Heart left ventricle (tissue), 16 donors: ENCODE results near the gene RALGPS1. TPM values are rescaled to one million over a fixed set of nuclear protein-coding genes. Genes with fewer than 3 reads are reported as not detected.
A peak's percentile ranks its signal among the peaks of the same experiment; 100 is the strongest.

ENCODE experiments used
- ATAC-seq, 4 donors: fragments of 200-7000 bp; cut with Tn5 transposase; one replicate each; pipeline ENCODE4 v1.9.1; 2020 to 2022; ENCODE audit warnings: moderate library complexity in 4 of 4, mild to moderate bottlenecking in 3 of 4, moderate number of reproducible peaks in 1 of 4
- DNase-seq, 5 donors: peaks; one replicate each; pipeline ENCODE4 v3.0.0-alpha.2; 2020
- H3K27ac ChIP-seq, 12 donors: fragments of 200-600 bp; sonication (generic) in 4 of 12; one replicate each; pipeline versions ENCODE4 v1.5.0 to v1.8.0; 2016 to 2022; ENCODE audit warnings: mild to moderate bottlenecking in 2 of 12
- H3K27me3 ChIP-seq, 9 donors: fragments of 200-600 bp; sonication (generic) in 2 of 9; one replicate each; pipeline versions ENCODE4 v1.5.1 to v1.8.0; 2016 to 2022; ENCODE audit warnings: mild to moderate bottlenecking in 3 of 9
- H3K36me3 ChIP-seq, 9 donors: fragments of 200-600 bp; sonication (generic) in 2 of 9; one replicate each; pipeline versions ENCODE4 v1.5.0 to v1.8.0; 2018 to 2022; ENCODE audit warnings: mild to moderate bottlenecking in 2 of 9
- H3K4me1 ChIP-seq, 12 donors: fragments of 200-600 bp; sonication (generic) in 4 of 12; one replicate each; pipeline versions ENCODE4 v1.5.0 to v1.8.0; 2016 to 2022; ENCODE audit warnings: mild to moderate bottlenecking in 3 of 12
- H3K4me3 ChIP-seq, 12 donors: fragments of 200-600 bp; sonication (generic) in 4 of 12; one replicate each; pipeline versions ENCODE4 v1.5.0 to v1.8.0; 2017 to 2022; ENCODE audit warnings: mild to moderate bottlenecking in 9 of 12, moderate library complexity in 4 of 12
- H3K9me3 ChIP-seq, 12 donors: fragments of 200-600 bp; sonication (generic) in 4 of 12; one replicate each; pipeline versions ENCODE4 v1.5.0 to v1.8.0; 2016 to 2022; ENCODE audit warnings: mild to moderate bottlenecking in 1 of 12
- CTCF ChIP-seq, 12 donors: fragments of 200-600 bp; sonication (generic) in 4 of 12; IDR thresholded peaks; one replicate each; pipeline versions ENCODE4 v1.5.0 to v1.8.0; 2018 to 2022; ENCODE audit warnings: antibody characterized with exemption in 12 of 12, mild to moderate bottlenecking in 5 of 12
- POLR2A ChIP-seq, 2 donors: fragments of 450-650 bp; IDR thresholded peaks; one replicate each; pipeline ENCODE4 v1.6.1; 2017; ENCODE audit warnings: antibody characterized with exemption in 2 of 2, mild to moderate bottlenecking in 2 of 2, moderate library complexity in 2 of 2
- WGBS, 4 donors: extraction: QIAGEN DNeasy Blood & Tissue Kit in 2 of 4; methylation state at CpG; one replicate each; pipeline versions ENCODE4 v1.1.5 to v1.1.7; 2013 to 2018; 5-methylcytosine and 5-hydroxymethylcytosine counted together
- intact Hi-C, 10 donors: fragments of 100-400 bp; cut with DNase I; formaldehyde crosslinking; loops; one replicate each; pipeline versions ENCODE4 v1.11.1 to v1.14.2; 2022
- polyA plus RNA-seq, 2 donors: library from polyadenylated mRNA; stranded (reverse); fragments of 200-250 nt; gene quantifications; one replicate each; pipeline ENCODE4 v1.2.3, GENCODE V29; 2013
- total RNA-seq, 9 donors: library from RNA; depleted of rRNA in 2 of 9; stranded (reverse); fragments of >200 nt in 2 of 9; fragmentation: NEBNext Ultra II Directional in 3 of 9; extraction: Animal tissue kit (Norgen Biotek cat#: 25700) in 3 of 9; gene quantifications; one replicate each; pipeline versions ENCODE4 v1.1.0 to v1.2.4, GENCODE V29; 2016 to 2023
- donor health status: ischemic (EF 13 %, LVEDD 7.1; RV severe dilation, severe dysfunction).
- donor health status: healthy with polysubstance abuse.
- donor health status: DM: no; HTN: yes; CAD: no.
- donor health status: DM: no; HTN: no; CAD: no.
- donor health status: ischemic (EF 25% LVEDD 6.9; RV normal size, moderate dysfunction).
- donor health status: ischemic (EF 25% LVEDD 5.7; RV mildly dilated, moderate dysfunction).
- donor health status: healthy.
- donor health status: DM: yes; HTN: yes; CAD: no.
- donor health status: ischemic (EF 35%, LVEDD 5.7; RV mildly dilated, moderate dysfunction).
- donor health status: nonischemic (EF 11% LVEDD 7.7; RV severe dilation, severe dysfunction).
- donor health status: DM: yes; HTN: yes; CAD: no.
- donor health status: PGD.
- donor health status: ischemic (EF 29% LVEDD 5.4; RV normal size, mild dysfunction).
- donor health status: nonischemic (EF 23%, LVEDD 6.1; RV moderate dilation, normal function).

The RALGPS1 gene
- total and polyA plus RNA-seq, 11 donors = 8.0 to 21.8 (median 14.4) TPM

- no peaks in the 10 kb centered on the region for H3K9me3 ChIP-seq
- intact Hi-C loops = no loop called here
- DNase-seq (no peak), ATAC-seq (peak in 3 of 4 donors; percentile 27 to 66 (median 49))
- H3K27ac ChIP-seq = peak overlapping the region in 11 of 12 donors; percentile 9 to 75 (median 52)
- H3K4me1 ChIP-seq = peaks cover 8 to 96% (median 52%) of the 10 kb centered on the region in 12 donors
- peaks cover 0 to 44% (median 26%) of the 10 kb centered on the region in 9 donors for H3K36me3 ChIP-seq
- H3K27me3 ChIP-seq = no peaks in the 10 kb centered on the region
- TF ChIP-seq CTCF (IDR thresholded peaks at IDR 0.05) (no peak), POLR2A (IDR thresholded peaks at IDR 0.05) (no peak)
- WGBS, 4 donors = 55 to 63% (median 59%) methylated on average over 5 of the region's 5 CpGs
- H3K4me3 ChIP-seq = no peak overlapping the region
Measured at GRCh38 chr9:127109212-127109711, 194.7 kb downstream of the RALGPS1 start.

- DNase-seq (peak in 4 of 5 donors; percentile 62 to 80 (median 79)), ATAC-seq (peak; percentile 35 to 84 (median 66))
- intact Hi-C loops = no loop called here
- Histone ChIP-seq H3K27me3 (no peaks in the 10 kb centered on the region), H3K4me3 (no peak overlapping the region), H3K27ac (peak overlapping the region in 9 of 12 donors; percentile 33 to 75 (median 59)), H3K9me3 (no peaks in the 10 kb centered on the region), H3K4me1 (peaks cover 14 to 89% (median 50%) of the 10 kb centered on the region in 12 donors), H3K36me3 (peaks cover 0 to 20% (median 11%) of the 10 kb centered on the region in 9 donors)
- WGBS, 4 donors = 0 to 44% (median 33%) methylated on average over 3 to 7 of the region's 7 CpGs
- TF ChIP-seq POLR2A (IDR thresholded peaks at IDR 0.05) = no peak
- no peak for TF ChIP-seq CTCF (IDR thresholded peaks at IDR 0.05)
Measured at GRCh38 chr9:127112056-127112455, 197.5 kb downstream of the RALGPS1 start.

- intact Hi-C loops = no loop called here
- ATAC-seq (no peak), DNase-seq (peak in 1 of 5 donors; percentile 27)
- Histone ChIP-seq H3K9me3 (no peaks in the 10 kb centered on the region), H3K27me3 (no peaks in the 10 kb centered on the region), H3K27ac (peak overlapping the region in 8 of 12 donors; percentile 20 to 75 (median 55)), H3K36me3 (peaks cover 0 to 14% (median 8%) of the 10 kb centered on the region in 9 donors), H3K4me1 (peaks cover 14 to 89% (median 54%) of the 10 kb centered on the region in 12 donors), H3K4me3 (no peak overlapping the region)
- WGBS, 4 donors = 68 to 84% (median 74%) methylated on average over 3 of the region's 3 CpGs
- TF ChIP-seq POLR2A (IDR thresholded peaks at IDR 0.05) (no peak), CTCF (IDR thresholded peaks at IDR 0.05) (no peak)
Measured at GRCh38 chr9:127112735-127113161, 198.2 kb downstream of the RALGPS1 start.

- H3K4me1 ChIP-seq = peaks cover 14 to 91% (median 55%) of the 10 kb centered on the region in 12 donors
- WGBS, 4 donors = 72 to 81% (median 78%) methylated on average over 10 of the region's 10 CpGs
- intact Hi-C loops = no loop called here
Measured at GRCh38 chr9:127113191-127113972, 198.8 kb downstream of the RALGPS1 start.

More at GRCh38 chr9:127113191-127113972, 198.8 kb downstream of the RALGPS1 start:
- Histone ChIP-seq H3K27ac (peak overlapping the region in 7 of 12 donors; percentile 3 to 75 (median 51)), H3K9me3 (no peaks in the 10 kb centered on the region), H3K4me3 (no peak overlapping the region), H3K36me3 (peaks cover 0 to 8% (median 2%) of the 10 kb centered on the region in 9 donors), H3K27me3 (no peaks in the 10 kb centered on the region)
- ATAC-seq = peak in 1 of 4 donors; percentile 10
- peak in 1 of 5 donors; percentile 12 for DNase-seq
- TF ChIP-seq POLR2A (IDR thresholded peaks at IDR 0.05) (no peak), CTCF (IDR thresholded peaks at IDR 0.05) (no peak)
